HT-29 (cell line): ENCODE data around the gene LIN7B. TPM values are rescaled to one million over a fixed set of nuclear protein-coding genes. Genes with fewer than 3 reads are reported as not detected.
A peak's percentile ranks its signal among the peaks of the same experiment; 100 is the strongest.
"Not testable (repeated sequence)": the region's sequence is repeated elsewhere in the genome, so short reads cannot be mapped to it uniquely, and the experiment has no call there.

ENCODE experiments used
- DNase-seq: peaks from one replicate; pipeline ENCODE4 v3.0.0-alpha.2; 2015; ENCODE audit warnings: low spot score
- total RNA-seq: library from RNA; depleted of rRNA; stranded (reverse); fragments of >200 nt; shearing (Covaris generic); gene quantifications from 2 replicates; pipeline ENCODE4 v1.2.3, GENCODE V29; 2014

LIN7B gene
- total RNA-seq, 1 experiment from 2014 or later = 12.0 TPM

GRCh38 chr19:49118565-49119410 is 4.6 kb downstream of the LIN7B start, which contains the start of gene C19orf73:
TSS of gene C19orf73 (minus strand) at chr19:49119143. CDS start at chr19:49119022, 121 bp downstream.
- DNase-seq = peak; percentile 98

GRCh38 chr19:49119411-49120324 is 5.5 kb downstream of the LIN7B start, which contains the start of gene PPFIA3:
TSS of gene PPFIA3 (plus strand) at chr19:49119544. CDS start at chr19:49127874, 8,330 bp downstream.
- peak; percentile 60 for DNase-seq

GRCh38 chr19:49120325-49120683 is 6.1 kb downstream of the LIN7B start:
- no peak for DNase-seq

- no peak for DNase-seq
These were observed 6.7 kb downstream of the LIN7B start for GRCh38 chr19:49120868-49121267.

- not testable (repeated sequence) for DNase-seq
These were observed 7.7 kb downstream of the LIN7B start for GRCh38 chr19:49121841-49122240.

GRCh38 chr19:49123285-49123684 is 9.1 kb downstream of the LIN7B start:
- DNase-seq = not testable (repeated sequence)

GRCh38 chr19:49125025-49125731 is 11.0 kb downstream of the LIN7B start:
- DNase-seq = peak; percentile 53

GRCh38 chr19:49126575-49126974 is 12.4 kb downstream of the LIN7B start:
- DNase-seq = no peak

GRCh38 chr19:49127225-49127624 is 13.1 kb downstream of the LIN7B start:
- not testable (repeated sequence) for DNase-seq

- peak; percentile 100 for DNase-seq
These were observed 13.7 kb downstream of the LIN7B start for GRCh38 chr19:49127674-49128544.

GRCh38 chr19:49128545-49129237 is 14.5 kb downstream of the LIN7B start:
- no peak for DNase-seq

GRCh38 chr19:49129238-49129583 is 15.0 kb downstream of the LIN7B start:
- DNase-seq = no peak

GRCh38 chr19:49130325-49130724 is 16.2 kb downstream of the LIN7B start:
- DNase-seq = no peak

GRCh38 chr19:49132974-49133609 is 18.9 kb downstream of the LIN7B start:
- no peak for DNase-seq

- no peak for DNase-seq
These were observed 19.7 kb downstream of the LIN7B start for GRCh38 chr19:49133621-49134454.

GRCh38 chr19:49135686-49136085 is 21.5 kb downstream of the LIN7B start:
- no peak for DNase-seq

- DNase-seq = no peak
These were observed 22.6 kb downstream of the LIN7B start for GRCh38 chr19:49136771-49137171.

- no peak for DNase-seq
These were observed 26.8 kb downstream of the LIN7B start for GRCh38 chr19:49140951-49141350.

GRCh38 chr19:49141352-49141751 is 27.2 kb downstream of the LIN7B start:
- no peak for DNase-seq
